ENCODE data around the gene AKAP7.

AKAP7 gene

DNA sequence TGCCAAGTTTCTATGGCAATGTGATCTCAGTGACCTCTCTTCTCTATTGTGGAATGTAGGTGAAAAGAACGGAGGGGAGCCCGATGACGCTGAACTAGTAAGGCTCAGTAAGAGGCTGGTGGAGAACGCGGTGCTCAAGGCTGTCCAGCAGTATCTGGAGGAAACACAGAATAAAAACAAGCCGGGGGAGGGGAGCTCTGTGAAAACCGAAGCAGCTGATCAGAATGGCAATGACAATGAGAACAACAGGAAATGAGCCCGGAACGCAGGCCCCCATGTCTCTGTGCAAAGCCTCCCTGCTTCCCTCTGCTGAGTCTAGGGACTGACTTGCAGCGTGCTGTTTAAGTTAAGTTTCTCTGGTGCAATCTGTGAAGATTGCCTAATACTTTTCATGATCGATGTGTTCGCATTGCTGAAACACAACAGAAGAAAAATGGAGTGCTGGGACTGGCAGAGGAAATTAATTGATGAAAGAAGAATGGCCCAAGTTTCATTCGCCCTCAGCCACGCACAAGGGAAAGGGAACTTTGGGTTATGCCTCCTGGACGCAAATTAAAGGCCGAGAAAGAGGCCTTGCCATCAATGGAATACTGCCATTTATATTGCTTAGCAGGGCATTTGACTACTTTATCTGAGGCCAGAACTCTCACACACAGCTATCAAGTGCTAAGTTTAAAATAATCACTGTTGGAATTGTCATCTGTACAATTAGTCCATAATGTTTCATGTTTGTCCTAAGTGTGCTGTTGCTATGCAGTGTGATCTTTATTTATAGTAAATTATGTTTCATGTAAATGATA is 146.4 kb downstream of the AKAP7 start:
- TF ChIP-seq ZFX (IDR thresholded peaks at IDR 0.05; ENCODE audit: borderline replicate concordance) = no peak
- TF ChIP-seq, protein P1, sequence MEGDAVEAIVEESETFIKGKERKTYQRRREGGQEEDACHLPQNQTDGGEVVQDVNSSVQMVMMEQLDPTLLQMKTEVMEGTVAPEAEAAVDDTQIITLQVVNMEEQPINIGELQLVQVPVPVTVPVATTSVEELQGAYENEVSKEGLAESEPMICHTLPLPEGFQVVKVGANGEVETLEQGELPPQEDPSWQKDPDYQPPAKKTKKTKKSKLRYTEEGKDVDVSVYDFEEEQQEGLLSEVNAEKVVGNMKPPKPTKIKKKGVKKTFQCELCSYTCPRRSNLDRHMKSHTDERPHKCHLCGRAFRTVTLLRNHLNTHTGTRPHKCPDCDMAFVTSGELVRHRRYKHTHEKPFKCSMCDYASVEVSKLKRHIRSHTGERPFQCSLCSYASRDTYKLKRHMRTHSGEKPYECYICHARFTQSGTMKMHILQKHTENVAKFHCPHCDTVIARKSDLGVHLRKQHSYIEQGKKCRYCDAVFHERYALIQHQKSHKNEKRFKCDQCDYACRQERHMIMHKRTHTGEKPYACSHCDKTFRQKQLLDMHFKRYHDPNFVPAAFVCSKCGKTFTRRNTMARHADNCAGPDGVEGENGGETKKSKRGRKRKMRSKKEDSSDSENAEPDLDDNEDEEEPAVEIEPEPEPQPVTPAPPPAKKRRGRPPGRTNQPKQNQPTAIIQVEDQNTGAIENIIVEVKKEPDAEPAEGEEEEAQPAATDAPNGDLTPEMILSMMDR (IDR thresholded peaks at IDR 0.05) = no peak
- no peak overlapping the region for H3K27ac ChIP-seq

DNA sequence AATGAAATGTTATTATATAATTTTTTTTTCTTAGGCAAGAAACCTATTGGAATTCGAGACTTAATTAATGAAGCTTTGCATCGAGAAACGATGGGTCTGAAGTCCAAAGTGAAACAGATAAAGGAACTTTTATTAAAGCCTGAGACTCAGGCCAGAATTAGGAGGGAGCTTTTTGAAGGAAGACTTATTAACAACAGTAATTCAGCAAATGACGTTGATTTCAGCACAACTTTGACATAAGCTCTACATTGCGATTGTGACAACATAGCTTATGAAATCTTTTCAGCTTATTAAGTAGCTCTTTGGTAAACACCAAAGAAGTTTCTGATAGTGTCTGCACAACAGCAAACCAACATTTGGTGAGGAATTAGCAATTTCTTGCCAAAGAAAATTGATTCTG is 147.1 kb downstream of the AKAP7 start:
- no peak overlapping the region for H3K27ac ChIP-seq
- TF ChIP-seq, protein P1 (IDR thresholded peaks at IDR 0.05) = no peak
- TF ChIP-seq ZFX (IDR thresholded peaks at IDR 0.05; ENCODE audit: borderline replicate concordance) = no peak

DNA sequence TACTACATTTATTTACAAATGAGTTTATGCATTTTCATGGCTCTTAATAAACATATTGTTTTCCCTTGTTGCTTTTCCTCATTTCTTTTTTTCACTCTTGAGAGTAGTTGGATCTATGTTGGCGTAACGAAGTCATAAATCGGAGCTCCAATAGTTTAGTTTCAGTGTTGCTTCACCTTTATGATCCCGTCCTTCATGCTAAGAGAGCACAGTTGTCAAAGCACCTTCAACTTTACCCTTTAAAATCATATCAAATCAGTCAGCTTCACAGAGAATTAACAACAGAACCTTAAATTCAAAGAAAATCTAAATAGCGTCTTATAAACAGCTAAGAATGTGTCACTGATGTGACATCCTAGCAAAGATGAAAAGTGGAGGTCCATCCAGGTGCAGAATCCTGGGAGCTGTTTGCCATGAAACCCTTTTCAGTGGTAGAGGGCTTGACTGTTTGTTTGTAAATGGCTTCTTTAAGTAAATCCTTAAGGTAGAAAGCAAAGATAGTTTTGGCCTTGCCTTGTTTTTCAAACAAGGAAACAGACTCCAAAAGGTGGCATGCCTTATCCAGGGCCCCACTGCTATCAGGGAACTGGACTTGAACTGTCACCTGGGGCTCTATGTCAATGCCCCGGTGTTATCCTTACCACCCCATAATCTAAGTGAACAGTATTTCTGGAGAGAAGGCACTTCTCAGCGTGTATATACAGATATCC is 148.4 kb downstream of the AKAP7 start:
- H3K27ac ChIP-seq = no peak overlapping the region
- TF ChIP-seq, protein P1 (IDR thresholded peaks at IDR 0.05) = no peak
- TF ChIP-seq ZFX (IDR thresholded peaks at IDR 0.05; ENCODE audit: borderline replicate concordance) = no peak

DNA sequence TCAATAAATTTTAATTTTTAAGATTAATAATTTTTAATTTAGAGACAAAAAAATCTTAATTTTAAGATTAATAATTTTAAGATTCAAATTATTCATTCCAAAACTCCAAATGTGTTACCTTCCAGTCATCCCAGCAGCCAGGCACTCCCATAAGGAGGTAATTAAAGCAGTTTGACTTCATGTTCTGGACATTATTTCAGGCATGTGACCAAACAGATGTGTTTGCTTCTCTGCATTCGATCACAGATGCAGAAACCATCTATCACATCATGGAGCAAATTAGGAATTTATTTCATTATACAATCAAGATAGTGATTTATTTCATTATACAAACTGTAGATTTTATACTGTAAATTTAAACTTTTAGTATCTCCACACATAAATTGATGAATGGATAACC is 150.3 kb downstream of the AKAP7 start:
- TF ChIP-seq ZFX (IDR thresholded peaks at IDR 0.05; ENCODE audit: borderline replicate concordance) = no peak
- TF ChIP-seq, protein P1 (IDR thresholded peaks at IDR 0.05) = no peak
- H3K27ac ChIP-seq = no peak overlapping the region

DNA sequence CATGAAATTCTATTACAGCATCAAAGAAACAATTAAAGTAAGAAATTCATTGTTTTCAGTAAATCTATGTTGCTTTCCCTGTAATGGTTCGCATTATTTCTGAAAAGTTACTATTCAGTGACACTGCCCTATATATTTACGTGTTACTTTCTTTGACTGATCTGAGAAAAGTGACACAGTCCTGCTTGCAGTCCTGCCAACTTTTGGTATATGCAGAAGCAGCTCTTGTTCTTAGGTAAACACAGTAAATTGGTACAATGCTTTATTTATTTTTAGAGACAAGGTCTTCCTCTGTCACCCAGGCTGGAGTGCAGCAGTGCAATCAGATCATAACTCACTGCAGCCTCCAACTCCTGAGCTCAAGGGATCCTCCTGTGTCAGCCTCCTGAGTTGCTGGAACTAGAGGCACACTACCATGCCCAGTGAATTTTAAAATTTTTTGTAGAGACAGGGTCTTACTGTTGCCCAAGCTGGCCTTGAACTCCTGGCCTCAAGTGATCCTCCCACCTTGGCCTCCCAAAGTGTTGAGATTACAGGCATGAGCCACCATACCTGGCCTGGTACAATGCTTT is 151.3 kb downstream of the AKAP7 start:
- H3K27ac ChIP-seq = no peak overlapping the region
- no peak for TF ChIP-seq ZFX (IDR thresholded peaks at IDR 0.05; ENCODE audit: borderline replicate concordance)
- TF ChIP-seq, protein P1 (IDR thresholded peaks at IDR 0.05) = no peak

DNA sequence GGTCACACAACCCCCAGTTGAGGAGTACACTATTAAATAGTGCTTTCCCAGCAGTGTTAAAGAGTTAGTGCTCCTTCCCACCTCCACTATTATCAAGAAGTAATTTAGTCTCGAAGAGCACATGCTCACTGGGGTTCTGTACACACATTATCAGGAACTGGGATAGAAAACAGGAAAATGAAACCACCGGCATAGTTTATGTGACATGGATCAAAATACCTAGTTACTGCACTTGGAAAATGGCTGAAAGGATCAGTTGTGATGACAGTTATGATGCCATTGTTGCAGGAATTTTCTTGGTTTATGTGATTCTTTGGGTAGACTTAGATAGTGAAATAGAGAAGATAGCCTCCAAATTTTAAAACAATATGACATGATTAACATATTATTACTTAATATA is 152.9 kb downstream of the AKAP7 start:
- H3K27ac ChIP-seq = no peak overlapping the region
- TF ChIP-seq, protein P1 (IDR thresholded peaks at IDR 0.05) = no peak
- TF ChIP-seq ZFX (IDR thresholded peaks at IDR 0.05; ENCODE audit: borderline replicate concordance) = no peak

DNA sequence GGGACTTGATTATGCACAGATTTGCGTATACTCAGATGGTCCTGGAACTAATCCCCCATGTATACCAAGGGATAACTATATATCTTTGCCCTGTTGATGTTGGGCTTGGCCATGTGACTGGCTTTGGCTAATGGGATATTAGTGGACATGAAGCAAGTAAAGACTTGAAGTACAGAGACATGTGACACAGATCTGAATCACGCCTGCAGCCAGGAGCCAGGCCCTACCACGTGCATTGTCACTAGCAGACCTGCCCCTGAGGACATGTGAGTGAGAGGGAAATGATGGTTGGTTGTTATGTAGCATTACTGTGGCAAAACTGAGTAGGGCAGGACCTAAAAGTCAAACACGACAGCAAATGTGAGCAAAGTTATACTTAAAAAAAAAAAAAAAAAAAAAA is 155.7 kb downstream of the AKAP7 start:
- TF ChIP-seq, protein P1 (IDR thresholded peaks at IDR 0.05) = no peak
- no peak for TF ChIP-seq ZFX (IDR thresholded peaks at IDR 0.05; ENCODE audit: borderline replicate concordance)

More for the DNA sequence above, 155.7 kb downstream of the AKAP7 start:
- H3K27ac ChIP-seq = no peak overlapping the region

Measured in 22Rv1 (cell line).